GM23248 (cell line): ENCODE results near the gene MRPL32.

Experiments
- EZH2 ChIP-seq: fragments of 200-600 bp; sonication (generic); IDR thresholded peaks from 2 replicates; pipeline ENCODE4 v1.6.1; 2018; ENCODE audit warnings: antibody characterized with exemption, mild to moderate bottlenecking; ENCODE audit not compliant: insufficient read depth, poor library complexity, severe bottlenecking
- EZH2phosphoT487 ChIP-seq: fragments of 200-600 bp; sonication (generic); IDR thresholded peaks from 2 replicates; pipeline ENCODE4 v1.6.1; 2018; ENCODE audit warnings: antibody characterized with exemption, moderate library complexity, mild to moderate bottlenecking, low read depth; ENCODE audit not compliant: insufficient read depth

DNA sequence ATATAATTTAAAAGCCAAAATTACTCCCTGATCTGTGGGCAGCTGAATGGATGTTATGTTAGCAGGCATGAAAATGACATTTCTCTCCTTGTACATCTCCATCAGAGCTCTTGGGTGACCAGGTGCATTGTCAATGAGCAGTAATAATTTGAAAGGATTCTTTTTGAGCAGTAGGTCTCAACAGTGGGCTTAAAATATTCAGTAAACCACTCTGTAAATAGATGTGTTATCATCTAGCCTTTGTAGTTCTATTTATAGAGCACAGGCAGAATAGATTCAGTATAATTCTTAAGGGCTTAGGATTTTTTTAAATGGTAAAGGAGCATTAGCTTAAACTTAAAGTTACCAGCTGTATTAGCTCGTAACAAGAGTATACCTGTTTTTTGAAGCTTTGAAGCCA, 52.0 kb downstream of the MRPL32 start:
- TF ChIP-seq EZH2 (no peak), EZH2phosphoT487 (no peak)
